Left lung (tissue), 14 donors: ENCODE measurements around the gene NR2F6. TPM values are rescaled to one million over a fixed set of nuclear protein-coding genes. Genes with fewer than 3 reads are reported as not detected.

Source experiments
- ATAC-seq: fragments of 200-7000 bp; cut with Tn5 transposase; one replicate; pipeline ENCODE4 v1.9.1; 2020; ENCODE audit warnings: moderate library complexity
- DNase-seq, 4 donors: peaks; one replicate each; pipeline ENCODE4 v3.0.0-alpha.2; 2013 to 2020
- H3K27ac ChIP-seq, 2 donors: fragments of 200-600 bp; sonication (generic) in 1 of 2; one replicate each; pipeline versions ENCODE4 v1.5.0 to v1.8.0; 2020 to 2021
- H3K27me3 ChIP-seq, 2 donors: fragments of 200-600 bp; sonication (generic) in 1 of 2; one replicate each; pipeline versions ENCODE4 v1.5.0 to v1.8.0; 2020 to 2021
- H3K36me3 ChIP-seq, 2 donors: fragments of 200-600 bp; sonication (generic) in 1 of 2; one replicate each; pipeline versions ENCODE4 v1.5.0 to v1.8.0; 2020 to 2021
- H3K4me1 ChIP-seq, 2 donors: fragments of 200-600 bp; one replicate each; pipeline ENCODE4 v1.8.0; 2021
- H3K4me3 ChIP-seq, 2 donors: fragments of 200-600 bp; sonication (generic) in 1 of 2; one replicate each; pipeline versions ENCODE4 v1.5.0 to v1.8.0; 2020 to 2021; ENCODE audit warnings: mild to moderate bottlenecking in 1 of 2
- H3K9me3 ChIP-seq, 2 donors: fragments of 200-600 bp; sonication (generic) in 1 of 2; one replicate each; pipeline versions ENCODE4 v1.5.0 to v1.8.0; 2020 to 2021
- CTCF ChIP-seq, 2 donors: fragments of 200-600 bp; sonication (generic) in 1 of 2; IDR thresholded peaks; one replicate each; pipeline versions ENCODE4 v1.5.0 to v1.8.0; 2021; ENCODE audit warnings: antibody characterized with exemption in 2 of 2
- intact Hi-C, 2 donors: fragments of 100-400 bp; cut with DNase I; formaldehyde crosslinking; loops; one replicate each; pipeline versions ENCODE4 v1.11.2 to v1.14.2; 2022
- long read RNA-seq, 12 donors: library from polyadenylated mRNA in 2 of 12; unstranded in 2 of 12; transcript quantifications; one replicate each; pipeline ENCODE4 v2.0.0 and lab custom pipeline, GENCODE V29; 2019 to 2026
- polyA plus RNA-seq, 6 donors: library from polyadenylated mRNA; unstranded; fragments of 120-200 nt; gene quantifications; one replicate each; pipeline ENCODE4 v1.2.1, GENCODE V29; 2013; ENCODE audit not compliant: insufficient read length in 6 of 6
- total RNA-seq, 2 donors: library from RNA; stranded (reverse); fragmentation: NEBNext Ultra II Directional; extraction: Animal tissue kit (Norgen Biotek cat#: 25700); gene quantifications; one replicate each; pipeline ENCODE4 v1.2.1, GENCODE V29; 2021
- donor health status: DM: no; HTN: yes; CAD: no.
- donor health status: DM: no; HTN: no; CAD: no.

The NR2F6 gene
- 10 to 100 TPM; 48.7 to 56.5 TPM for total RNA-seq
- 10 to 100 TPM; 18.6 to 34.9 (median 29.6) TPM for polyA plus RNA-seq
- long read RNA-seq, donor 1, transcript NR2F6-201 (4 exons, 2,404 nt): major isoform, 34 of 78 reads
- long read RNA-seq, donor 1, partial matches to known transcripts: 44 of 78 reads
- long read RNA-seq, donor 1, other reads (novel, unspliced or antisense): 0 of 78 reads
- long read RNA-seq, donor 2, transcript NR2F6-201 (4 exons, 2,404 nt): major isoform, 41 of 56 reads
- long read RNA-seq, donor 2, partial matches to known transcripts: 15 of 56 reads
- long read RNA-seq, donor 2, other reads (novel, unspliced or antisense): 0 of 56 reads
- long read RNA-seq, donor 3, transcript NR2F6-201 (4 exons, 2,404 nt): major isoform, 27 of 27 reads
- long read RNA-seq, donor 3, partial matches to known transcripts: 0 of 27 reads
- long read RNA-seq, donor 3, other reads (novel, unspliced or antisense): 0 of 27 reads
- long read RNA-seq, donor 4, transcript NR2F6-201 (4 exons, 2,404 nt): major isoform, 5 of 21 reads
- long read RNA-seq, donor 4, partial matches to known transcripts: 16 of 21 reads
- long read RNA-seq, donor 4, other reads (novel, unspliced or antisense): 0 of 21 reads
- long read RNA-seq, donor 5, transcript NR2F6-201 (4 exons, 2,404 nt): major isoform, 24 of 54 reads
- long read RNA-seq, donor 5, partial matches to known transcripts: 30 of 54 reads
- long read RNA-seq, donor 5, other reads (novel, unspliced or antisense): 0 of 54 reads
- long read RNA-seq, donor 6, transcript NR2F6-201 (4 exons, 2,404 nt): major isoform, 20 of 25 reads
- long read RNA-seq, donor 6, partial matches to known transcripts: 5 of 25 reads
- long read RNA-seq, donor 6, other reads (novel, unspliced or antisense): 0 of 25 reads
- long read RNA-seq, donor 7, transcript NR2F6-201 (4 exons, 2,404 nt): major isoform, 18 of 30 reads
- long read RNA-seq, donor 7, partial matches to known transcripts: 12 of 30 reads
- long read RNA-seq, donor 7, other reads (novel, unspliced or antisense): 0 of 30 reads
- long read RNA-seq, donor 8, transcript NR2F6-201 (4 exons, 2,404 nt): major isoform, 31 of 62 reads
- long read RNA-seq, donor 8, partial matches to known transcripts: 31 of 62 reads
- long read RNA-seq, donor 8, other reads (novel, unspliced or antisense): 0 of 62 reads
- long read RNA-seq, donor 9: 0 reads
- long read RNA-seq, donor 10, partial matches to known transcripts: 13 of 14 reads
- long read RNA-seq, donor 10, other reads (novel, unspliced or antisense): 0 of 14 reads
- long read RNA-seq, donor 11: 0 reads
- long read RNA-seq, donor 12, transcript NR2F6-201 (4 exons, 2,404 nt): major isoform, 34 of 51 reads
- long read RNA-seq, donor 12, partial matches to known transcripts: 17 of 51 reads
- long read RNA-seq, donor 12, other reads (novel, unspliced or antisense): 0 of 51 reads

GRCh38 chr19:17245535-17245984 is at the start of gene NR2F6:
Gene NR2F6, minus strand, starts transcription at chr19:17245919. Its CDS starts 699 bp downstream, at chr19:17245220.
- peak within 1 kb of the TSS; percentile 74 to 76 for H3K27ac ChIP-seq
- peak within 1 kb of the TSS; percentile 65 to 72 for H3K4me3 ChIP-seq
- DNase-seq: peak in 1 of 4 donors; percentile 78
- H3K27me3 ChIP-seq: peaks cover 0 to 17% of the 10 kb centered on the region in 2 donors
- H3K36me3 ChIP-seq: no peaks in the 10 kb centered on the region
- H3K9me3 ChIP-seq: no peaks in the 10 kb centered on the region
- H3K4me1 ChIP-seq: peaks cover 22 to 38% of the 10 kb centered on the region in 2 donors
- no peak for TF ChIP-seq CTCF (IDR thresholded peaks at IDR 0.05)
- intact Hi-C loops: no loop called here
- no peak for ATAC-seq

GRCh38 chr19:17294051-17294891 is 48.6 kb upstream of the NR2F6 start:
- no peak overlapping the region for H3K27ac ChIP-seq
- DNase-seq (peak in 1 of 4 donors; percentile 83), ATAC-seq (no peak)
- peaks cover 0 to 22% of the 10 kb centered on the region in 2 donors for H3K36me3 ChIP-seq
- H3K27me3 ChIP-seq: no peaks in the 10 kb centered on the region
- intact Hi-C loops: loop anchor here in 1 of 2 donors (5.0 kb wide), 1 partner anchor 88 kb away; no protein-coding TSS in a partner anchor
- H3K4me3 ChIP-seq: no peak overlapping the region
- TF ChIP-seq CTCF (IDR thresholded peaks at IDR 0.05): no peak
- peaks cover 3 to 23% of the 10 kb centered on the region in 2 donors for H3K4me1 ChIP-seq
- peaks cover 0 to 5% of the 10 kb centered on the region in 2 donors for H3K9me3 ChIP-seq

DNA sequence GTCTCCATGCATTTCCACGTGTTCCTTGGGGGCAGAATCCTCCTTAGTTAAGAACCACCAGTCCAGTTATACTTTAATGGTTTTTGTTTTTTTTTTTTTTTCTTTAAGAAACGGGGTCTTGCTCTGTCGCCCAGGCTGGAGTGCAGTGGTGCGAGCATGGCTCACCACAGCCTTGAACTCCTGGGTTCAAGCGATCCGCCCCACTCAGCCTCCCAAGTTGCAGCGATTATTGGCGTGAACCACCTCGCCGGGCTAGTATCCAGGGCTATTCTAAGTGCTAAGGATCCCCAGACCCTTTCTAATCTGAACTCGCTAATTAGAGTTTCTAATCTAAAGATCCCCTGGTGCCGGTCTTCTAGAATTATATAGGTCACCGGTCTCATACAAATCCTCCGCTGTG is 47.9 kb upstream of the NR2F6 start:
- no peak for ATAC-seq
- H3K4me1 ChIP-seq: peaks cover 3 to 23% of the 10 kb centered on the region in 2 donors
- peaks cover 0 to 18% of the 10 kb centered on the region in 2 donors for H3K36me3 ChIP-seq
- no peak for TF ChIP-seq CTCF (IDR thresholded peaks at IDR 0.05)
- no peak for DNase-seq
- no peak overlapping the region for H3K27ac ChIP-seq
- no peaks in the 10 kb centered on the region for H3K27me3 ChIP-seq
- H3K4me3 ChIP-seq: no peak overlapping the region
- intact Hi-C loops: loop anchor here in 1 of 2 donors (5.0 kb wide), 1 partner anchor 89 kb away; no protein-coding TSS in a partner anchor
- peaks cover 0 to 5% of the 10 kb centered on the region in 2 donors for H3K9me3 ChIP-seq
